AG04449 (cell line): Measurements from ENCODE around the gene NGB.

Experiments
- CTCF ChIA-PET: fragments of 350-600 bp; formaldehyde crosslinking; extraction: SDS; loops from one replicate; lab custom pipeline; 2021; ENCODE audit warnings: antibody characterized with exemption; lab: Yijun Ruan, JAX
- POLR2A ChIA-PET: fragments of 400-600, 350-600 bp; formaldehyde crosslinking; extraction: SDS; loops from one replicate; lab custom pipeline; 2020; ENCODE audit warnings: antibody characterized with exemption, inconsistent platforms; lab: Yijun Ruan, JAX
- DNase-seq: peaks from one replicate; pipeline ENCODE4 v3.0.0-alpha.2; 2010; ENCODE audit warnings: low read depth, low spot score
- H3K4me3 ChIP-seq: 2 replicates; pipeline ENCODE4 v1.5.1; 2011; ENCODE audit warnings: low read depth, mild to moderate bottlenecking, control low read depth, low read length
- CTCF ChIP-seq: IDR thresholded peaks from one replicate; pipeline ENCODE4 v1.5.1; 2011; ENCODE audit warnings: mild to moderate bottlenecking, moderate library complexity, low read length, control low read depth, inconsistent platforms; ENCODE audit not compliant: insufficient read depth; ENCODE audit errors: missing control alignments

NGB gene

GRCh38 chr14:77265561-77266335 is 5.3 kb downstream of the NGB start:
- no peak for TF ChIP-seq CTCF
- CTCF ChIA-PET = no interaction called here
- POLR2A ChIA-PET = no interaction called here
- no peak for DNase-seq
- H3K4me3 ChIP-seq = no peak overlapping the region

GRCh38 chr14:77265187-77265515 is 5.9 kb downstream of the NGB start:
- ChIA-PET POLR2A (no interaction called here), CTCF (no interaction called here)
- no peak overlapping the region for H3K4me3 ChIP-seq
- DNase-seq = no peak
- no peak for TF ChIP-seq CTCF

- POLR2A ChIA-PET = no interaction called here
Observed at GRCh38 chr14:77264466-77265186, 6.4 kb downstream of the NGB start.

GRCh38 chr14:77260631-77261030 is 10.4 kb downstream of the NGB start:
- POLR2A ChIA-PET = no interaction called here
- TF ChIP-seq CTCF = no peak
- CTCF ChIA-PET = no interaction called here
- H3K4me3 ChIP-seq = no peak overlapping the region
- DNase-seq = no peak

More at GRCh38 chr14:77264466-77265186, 6.4 kb downstream of the NGB start:
- no peak overlapping the region for H3K4me3 ChIP-seq
- no peak for TF ChIP-seq CTCF
- CTCF ChIA-PET = no interaction called here
- no peak for DNase-seq

- ChIA-PET CTCF (no interaction called here), POLR2A (no interaction called here)
- no peak for TF ChIP-seq CTCF
Observed at GRCh38 chr14:77260199-77260598, 10.8 kb downstream of the NGB start.

GRCh38 chr14:77259025-77259715 is 11.8 kb downstream of the NGB start:
- ChIA-PET POLR2A (no interaction called here), CTCF (no interaction called here)
- DNase-seq = no peak
- TF ChIP-seq CTCF = no peak
- H3K4me3 ChIP-seq = no peak overlapping the region

More at GRCh38 chr14:77260199-77260598, 10.8 kb downstream of the NGB start:
- DNase-seq = no peak
- no peak overlapping the region for H3K4me3 ChIP-seq
